Measurements from ENCODE around the gene SPATA32. TPM values are rescaled to one million over a fixed set of nuclear protein-coding genes. Genes with fewer than 3 reads are reported as not detected.
A peak's percentile ranks its signal among the peaks of the same experiment; 100 is the strongest.

Gene SPATA32
- total RNA-seq, 1 experiment from 2014 or later = 0.81 TPM

DNA sequence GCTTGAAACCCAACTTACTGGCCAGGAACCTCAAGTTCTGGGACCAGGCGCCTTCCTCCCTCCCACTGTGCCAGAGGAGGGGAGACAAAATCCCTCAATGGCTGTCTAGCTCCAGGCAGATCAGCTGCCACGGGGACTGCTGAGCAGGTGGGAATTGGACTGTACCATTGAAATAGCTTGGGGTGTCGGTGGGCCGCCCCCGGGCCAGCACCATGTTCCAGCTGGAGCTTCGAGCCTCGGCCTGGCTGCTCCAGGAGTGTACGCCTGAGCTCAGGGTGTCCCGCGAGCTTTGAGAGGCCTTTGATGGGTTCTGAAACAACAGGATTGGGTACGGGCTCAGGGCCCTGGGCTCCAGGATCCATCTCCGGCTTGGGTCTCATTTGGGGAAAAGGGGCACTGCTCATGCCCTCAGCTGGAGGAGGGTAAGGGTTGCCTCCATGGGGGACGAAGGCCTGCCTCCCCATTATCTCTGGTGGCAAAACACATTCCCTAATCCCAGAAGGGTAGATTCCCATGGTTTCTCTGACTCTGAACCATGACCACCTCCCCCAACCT lies 4.6 kb upstream of the SPATA32 start:
- Histone ChIP-seq H2BK20ac (ENCODE audit: low read depth, low read length, poor library complexity, severe bottlenecking) (no peak overlapping the region), H2AFZ (ENCODE audit: low read length) (no peak overlapping the region), H4K8ac (replicated peaks; ENCODE audit: insufficient read length, low read depth, low read length) (no peak overlapping the region), H3K4me1 (ENCODE audit: insufficient read depth, low read length) (no peaks in the 10 kb centered on the region), H2BK5ac (ENCODE audit: insufficient read length, low read length) (no peak overlapping the region), H3K4ac (ENCODE audit: low read depth, low read length) (no peak overlapping the region), H2AK5ac (ENCODE audit: insufficient read length, low read length) (no peak overlapping the region), H3K23ac (ENCODE audit: insufficient read length, low read depth, low read length) (no peak overlapping the region), H4K5ac (ENCODE audit: insufficient read length, low read depth, low read length) (no peak overlapping the region), H3K27ac (ENCODE audit: insufficient read length, low read depth, low read length) (no peak overlapping the region), H3K56ac (ENCODE audit: insufficient read length, low read depth, low read length) (no peak overlapping the region), H4K91ac (ENCODE audit: insufficient read length, low read depth, low read length) (no peak overlapping the region), H4K20me1 (ENCODE audit: control insufficient read depth, insufficient read depth, insufficient read length) (no peaks in the 10 kb centered on the region), H3K9me3 (ENCODE audit: control insufficient read depth, low read depth, low read length) (no peaks in the 10 kb centered on the region), H3K79me1 (ENCODE audit: insufficient read depth, low read depth, low read length, poor library complexity, severe bottlenecking) (no peaks in the 10 kb centered on the region), H3K79me2 (ENCODE audit: insufficient read depth, low read length) (no peaks in the 10 kb centered on the region), H3K4me2 (ENCODE audit: insufficient read depth, insufficient read length, low read length) (no peak overlapping the region), H3K14ac (ENCODE audit: insufficient read depth, low read length) (no peak overlapping the region), H2BK12ac (ENCODE audit: insufficient read length, low read depth, low read length) (no peak overlapping the region), H3T11ph (ENCODE audit: low read length) (no peak overlapping the region), H3K23me2 (ENCODE audit: insufficient read length, low read depth, low read length, poor library complexity, severe bottlenecking) (peaks cover 9% of the 10 kb centered on the region), H2BK120ac (ENCODE audit: low read depth, low read length, poor library complexity, severe bottlenecking) (no peak overlapping the region), H2BK15ac (ENCODE audit: low read depth, low read length) (no peak overlapping the region), H3K27me3 (ENCODE audit: insufficient read depth, low read length) (no peaks in the 10 kb centered on the region), H3K9ac (ENCODE audit: extremely low read depth, insufficient read length, low read length) (no peak overlapping the region), H3K18ac (ENCODE audit: insufficient read length, low read depth, low read length) (no peak overlapping the region)
- Mint-ChIP-seq H3K4me3 (no peak overlapping the region), H3K36me3 (ENCODE audit: insufficient read depth in 1 of 3, low read depth in 3 of 3) (peaks cover 12 to 49% (median 41%) of the 10 kb centered on the region in 3 experiments; a peak in 6 of 7 replicates), H3K4me1 (peaks cover 5 to 8% of the 10 kb centered on the region in 2 experiments), H3K27ac (no peak overlapping the region), H3K27me3 (ENCODE audit: low read depth) (peaks cover 2% of the 10 kb centered on the region; the same call in 1 of the 2 replicates), H3K9me3 (no peaks in the 10 kb centered on the region)
- peak; percentile 25 for DNase-seq
- WGBS (ENCODE audit: extremely low coverage, insufficient read length, low lambda C conversion rate) = no CpG with 5 or more reads among the region's 13 CpGs
- no peak for TF ChIP-seq CTCF (conservative IDR thresholded peaks at IDR 0.05)
